Lower lobe of right lung (tissue), 2 donors: Measurements from ENCODE around the gene CFAP46. TPM values are rescaled to one million over a fixed set of nuclear protein-coding genes. Genes with fewer than 3 reads are reported as not detected.
A peak's percentile ranks its signal among the peaks of the same experiment; 100 is the strongest.
"Not testable (repeated sequence)": the region's sequence is repeated elsewhere in the genome, so short reads cannot be mapped to it uniquely, and the experiment has no call there.

Experiments
- ATAC-seq, 2 donors: fragments of 200-7000 bp; cut with Tn5 transposase; one replicate each; pipeline ENCODE4 v1.9.1; 2020 to 2022; ENCODE audit warnings: mild to moderate bottlenecking in 2 of 2, moderate library complexity in 2 of 2
- DNase-seq: peaks from one replicate; pipeline ENCODE4 v3.0.0-alpha.2; 2020
- H3K27ac ChIP-seq: fragments of 200-600 bp; one replicate; pipeline ENCODE4 v1.8.0; 2022
- H3K27me3 ChIP-seq: fragments of 200-600 bp; one replicate; pipeline ENCODE4 v1.8.0; 2022; ENCODE audit warnings: low read depth
- H3K36me3 ChIP-seq: fragments of 200-600 bp; one replicate; pipeline ENCODE4 v1.8.0; 2022; ENCODE audit warnings: mild to moderate bottlenecking
- H3K4me1 ChIP-seq: fragments of 200-600 bp; one replicate; pipeline ENCODE4 v1.8.0; 2022
- H3K4me3 ChIP-seq: fragments of 200-600 bp; one replicate; pipeline ENCODE4 v1.8.0; 2022; ENCODE audit warnings: mild to moderate bottlenecking
- H3K9me3 ChIP-seq: fragments of 200-600 bp; one replicate; pipeline ENCODE4 v1.8.0; 2022
- intact Hi-C: fragments of 100-400 bp; cut with DNase I; formaldehyde crosslinking; loops from one replicate; pipeline ENCODE4 v1.11.0; 2022
- total RNA-seq: library from RNA; stranded (reverse); fragmentation: NEBNext Ultra II Directional; extraction: Animal tissue kit (Norgen Biotek cat#: 25700); gene quantifications from one replicate; pipeline ENCODE4 v1.2.1, GENCODE V29; 2021
- TF ChIP-seq, protein P1 (sequence below): fragments of 200-600 bp; IDR thresholded peaks from one replicate; pipeline ENCODE4 v1.8.0; 2022; ENCODE audit warnings: antibody characterized with exemption, mild to moderate bottlenecking
- donor health status: DM: no; HTN: yes; CAD: no; lungs with severe emphysema.

CFAP46 gene
- total RNA-seq, 1 donor from 2014 or later, result 9.0 TPM

GRCh38 chr10:132845780-132846595 lies 96.4 kb downstream of the CFAP46 start:
- intact Hi-C loops, result no loop called here
- DNase-seq (peak; percentile 36), ATAC-seq (no peak)
- Histone ChIP-seq H3K9me3 (peaks cover 9% of the 10 kb centered on the region), H3K27ac (no peak overlapping the region), H3K4me1 (no peaks in the 10 kb centered on the region), H3K4me3 (no peak overlapping the region), H3K27me3 (peaks cover 40% of the 10 kb centered on the region), H3K36me3 (no peaks in the 10 kb centered on the region)
- TF ChIP-seq, protein P1, sequence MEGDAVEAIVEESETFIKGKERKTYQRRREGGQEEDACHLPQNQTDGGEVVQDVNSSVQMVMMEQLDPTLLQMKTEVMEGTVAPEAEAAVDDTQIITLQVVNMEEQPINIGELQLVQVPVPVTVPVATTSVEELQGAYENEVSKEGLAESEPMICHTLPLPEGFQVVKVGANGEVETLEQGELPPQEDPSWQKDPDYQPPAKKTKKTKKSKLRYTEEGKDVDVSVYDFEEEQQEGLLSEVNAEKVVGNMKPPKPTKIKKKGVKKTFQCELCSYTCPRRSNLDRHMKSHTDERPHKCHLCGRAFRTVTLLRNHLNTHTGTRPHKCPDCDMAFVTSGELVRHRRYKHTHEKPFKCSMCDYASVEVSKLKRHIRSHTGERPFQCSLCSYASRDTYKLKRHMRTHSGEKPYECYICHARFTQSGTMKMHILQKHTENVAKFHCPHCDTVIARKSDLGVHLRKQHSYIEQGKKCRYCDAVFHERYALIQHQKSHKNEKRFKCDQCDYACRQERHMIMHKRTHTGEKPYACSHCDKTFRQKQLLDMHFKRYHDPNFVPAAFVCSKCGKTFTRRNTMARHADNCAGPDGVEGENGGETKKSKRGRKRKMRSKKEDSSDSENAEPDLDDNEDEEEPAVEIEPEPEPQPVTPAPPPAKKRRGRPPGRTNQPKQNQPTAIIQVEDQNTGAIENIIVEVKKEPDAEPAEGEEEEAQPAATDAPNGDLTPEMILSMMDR, result no peak

DNA sequence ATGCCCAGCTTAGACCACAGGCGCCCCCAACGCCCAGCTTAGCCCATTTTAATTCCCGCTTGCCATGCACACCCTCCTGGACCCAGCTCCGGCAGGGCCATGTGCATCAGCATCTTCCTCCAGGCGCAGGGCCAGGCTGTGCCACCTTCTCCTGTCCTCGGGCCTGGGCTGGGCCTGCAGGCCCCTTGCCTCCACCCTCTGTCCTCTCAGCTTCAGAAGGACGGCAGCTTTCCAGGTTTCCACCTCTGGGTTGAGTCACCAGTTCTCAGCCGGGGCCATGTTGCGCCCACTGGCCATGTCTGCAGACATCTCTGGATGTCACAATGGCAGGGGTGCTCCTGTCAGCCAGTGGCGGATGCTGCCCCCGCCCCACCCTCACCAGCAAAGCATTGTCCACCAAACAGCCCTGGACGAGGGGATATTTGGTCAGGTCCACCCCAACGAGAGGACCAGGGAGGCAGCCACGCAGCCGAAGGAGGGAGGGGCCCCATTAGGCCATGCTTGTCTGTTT lies 97.3 kb downstream of the CFAP46 start:
- H3K27me3 ChIP-seq, result peaks cover 40% of the 10 kb centered on the region
- TF ChIP-seq, protein P1, result no peak
- H3K36me3 ChIP-seq, result no peaks in the 10 kb centered on the region
- ATAC-seq (no peak), DNase-seq (peak; percentile 39)
- intact Hi-C loops, result no loop called here
- no peak overlapping the region for H3K27ac ChIP-seq
- peaks cover 9% of the 10 kb centered on the region for H3K9me3 ChIP-seq
- H3K4me3 ChIP-seq, result no peak overlapping the region
- no peaks in the 10 kb centered on the region for H3K4me1 ChIP-seq

GRCh38 chr10:132844069-132844809 lies 98.1 kb downstream of the CFAP46 start:
- no peak overlapping the region for H3K27ac ChIP-seq
- H3K36me3 ChIP-seq, result no peaks in the 10 kb centered on the region
- DNase-seq, result no peak
- TF ChIP-seq, protein P1, result no peak
- no peak overlapping the region for H3K4me3 ChIP-seq
- peaks cover 9% of the 10 kb centered on the region for H3K9me3 ChIP-seq
- H3K27me3 ChIP-seq, result peaks cover 36% of the 10 kb centered on the region
- no peaks in the 10 kb centered on the region for H3K4me1 ChIP-seq
- intact Hi-C loops, result no loop called here
- ATAC-seq, result no peak

- H3K27ac ChIP-seq, intact Hi-C loops, H3K36me3 ChIP-seq, ATAC-seq, H3K4me1 ChIP-seq, DNase-seq, H3K9me3 ChIP-seq, H3K4me3 ChIP-seq: not testable (repeated sequence)
- peaks cover 36% of the 10 kb centered on the region for H3K27me3 ChIP-seq
Observed at GRCh38 chr10:132843276-132843675, 99.1 kb downstream of the CFAP46 start.

GRCh38 chr10:132842397-132842796 lies 100.0 kb downstream of the CFAP46 start:
- H3K27ac ChIP-seq, result no peak overlapping the region
- no peaks in the 10 kb centered on the region for H3K36me3 ChIP-seq
- no peaks in the 10 kb centered on the region for H3K4me1 ChIP-seq
- H3K27me3 ChIP-seq, result peaks cover 28% of the 10 kb centered on the region
- DNase-seq (no peak), ATAC-seq (no peak)
- peaks cover 9% of the 10 kb centered on the region for H3K9me3 ChIP-seq
- TF ChIP-seq, protein P1, result no peak
- intact Hi-C loops, result no loop called here
- no peak overlapping the region for H3K4me3 ChIP-seq

DNA sequence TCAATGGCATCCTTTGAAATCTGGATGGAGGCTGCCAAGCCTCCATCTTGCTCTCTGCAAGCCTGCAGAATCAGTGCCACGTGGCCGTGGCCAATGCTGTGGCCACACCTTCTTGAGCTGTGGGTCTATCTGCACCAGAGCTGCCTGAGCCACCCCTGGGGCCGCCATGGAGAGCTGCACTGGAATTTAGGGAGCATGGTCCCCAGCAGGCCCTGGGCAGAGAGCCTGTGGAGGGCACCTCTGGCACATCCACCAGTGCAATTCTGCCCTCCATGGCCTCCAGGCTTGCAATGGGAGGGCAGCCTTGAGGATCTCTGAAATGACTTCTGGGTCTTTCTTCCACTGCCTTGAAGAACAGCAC lies 100.8 kb downstream of the CFAP46 start:
- ATAC-seq, result no peak
- Histone ChIP-seq H3K27me3 (peaks cover 21% of the 10 kb centered on the region), H3K4me3 (no peak overlapping the region), H3K4me1 (peaks cover 5% of the 10 kb centered on the region), H3K36me3 (no peaks in the 10 kb centered on the region), H3K27ac (no peak overlapping the region), H3K9me3 (peaks cover 9% of the 10 kb centered on the region)
- no peak for DNase-seq
- TF ChIP-seq, protein P1, result no peak
- intact Hi-C loops, result no loop called here
